ENCODE measurements around the gene CNKSR3.

CNKSR3 gene

GRCh38 chr6:154478701-154479060 lies 31.8 kb downstream of the CNKSR3 start:
- no peak for DNase-seq (ENCODE audit: low read depth)

GRCh38 chr6:154478021-154478700 lies 32.3 kb downstream of the CNKSR3 start:
- no peak for DNase-seq (ENCODE audit: low read depth)

DNA sequence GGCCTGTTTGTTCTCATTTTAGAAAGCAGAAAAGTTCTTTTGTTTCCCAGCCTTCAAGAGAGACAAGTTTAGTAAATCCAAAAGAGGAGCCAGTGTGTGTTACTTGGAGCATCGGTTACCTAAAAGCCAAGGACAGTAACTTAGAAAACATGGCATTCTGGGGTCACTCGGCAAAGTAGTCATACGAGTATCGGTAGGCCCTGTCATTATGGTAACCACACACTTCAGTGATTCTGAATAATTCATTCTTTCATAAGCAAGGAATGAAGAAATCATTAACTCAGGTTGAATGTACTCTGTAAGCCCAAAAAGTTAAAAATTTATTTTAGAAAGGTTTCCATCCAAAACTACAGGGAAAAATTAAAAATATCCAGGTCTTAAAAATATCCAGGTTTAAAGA lies 34.0 kb downstream of the CNKSR3 start:
- no peak for DNase-seq (ENCODE audit: low read depth)

- no peak for DNase-seq (ENCODE audit: low read depth)
Measured at GRCh38 chr6:154474648-154475428, 35.6 kb downstream of the CNKSR3 start.

- DNase-seq (ENCODE audit: low read depth), result no peak
Measured at GRCh38 chr6:154473324-154473723, 37.2 kb downstream of the CNKSR3 start.

DNA sequence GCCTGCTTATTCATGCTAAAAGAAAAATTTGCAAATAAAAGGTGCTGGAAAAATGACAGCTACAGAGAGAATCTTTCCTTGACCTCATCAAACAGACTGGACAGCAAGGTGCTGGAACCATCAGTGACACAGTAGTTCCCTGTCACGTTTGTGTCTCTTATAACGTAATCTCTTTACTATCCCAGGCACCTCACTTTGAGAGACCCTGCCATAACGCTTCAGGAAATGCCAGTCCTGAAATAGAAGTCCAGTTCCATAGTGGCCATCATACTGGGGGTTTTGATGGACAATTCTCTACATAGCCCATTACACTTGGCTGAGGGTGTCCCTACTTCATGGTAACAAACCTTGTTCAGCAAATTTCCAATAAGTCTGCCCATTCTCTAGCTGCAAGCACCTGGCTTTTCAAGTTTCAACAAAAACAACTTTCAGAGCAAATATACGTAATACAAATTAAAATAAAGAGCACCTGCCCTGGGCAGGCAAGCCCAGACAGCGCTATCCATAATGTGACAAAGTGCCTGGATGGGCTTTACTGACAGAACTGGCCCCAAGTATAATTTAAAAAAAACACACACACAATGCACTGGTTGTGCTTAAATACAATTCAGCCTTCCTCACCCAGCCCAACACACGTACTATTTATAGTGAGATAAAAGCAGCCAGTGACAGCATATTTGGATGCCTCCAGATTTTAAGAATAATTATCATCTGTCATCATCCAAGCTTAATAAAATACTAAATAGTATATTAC lies 38.7 kb downstream of the CNKSR3 start:
- DNase-seq (ENCODE audit: low read depth), result no peak

DNA sequence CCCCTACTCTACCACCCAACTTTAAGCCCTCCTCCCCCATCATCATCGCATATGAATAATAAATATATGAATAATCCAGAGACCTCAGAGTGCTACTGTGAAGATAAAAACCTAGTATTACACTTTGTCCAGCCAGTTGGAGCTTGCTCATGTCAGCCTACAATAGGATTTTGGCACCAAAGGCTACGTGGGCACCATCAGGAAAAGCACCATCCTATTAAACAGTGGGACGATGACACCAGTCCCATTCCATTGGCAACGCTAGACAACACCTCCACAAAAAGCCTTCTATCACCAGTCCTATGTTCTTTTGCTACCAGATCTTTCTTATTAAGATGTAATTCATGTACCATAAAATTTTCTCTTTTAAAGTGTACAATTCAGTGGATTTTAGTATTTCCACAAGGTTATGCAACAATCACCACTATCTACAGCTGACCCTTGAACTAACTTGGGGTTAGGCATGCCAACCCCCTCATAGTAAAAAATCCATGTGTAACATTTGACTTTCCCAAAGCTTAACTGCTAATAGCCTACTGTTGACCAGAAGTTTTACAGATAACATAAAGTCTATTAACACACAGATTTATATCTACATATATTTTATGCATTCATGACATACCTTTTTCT lies 41.1 kb downstream of the CNKSR3 start:
- DNase-seq (ENCODE audit: low read depth), result no peak

DNA sequence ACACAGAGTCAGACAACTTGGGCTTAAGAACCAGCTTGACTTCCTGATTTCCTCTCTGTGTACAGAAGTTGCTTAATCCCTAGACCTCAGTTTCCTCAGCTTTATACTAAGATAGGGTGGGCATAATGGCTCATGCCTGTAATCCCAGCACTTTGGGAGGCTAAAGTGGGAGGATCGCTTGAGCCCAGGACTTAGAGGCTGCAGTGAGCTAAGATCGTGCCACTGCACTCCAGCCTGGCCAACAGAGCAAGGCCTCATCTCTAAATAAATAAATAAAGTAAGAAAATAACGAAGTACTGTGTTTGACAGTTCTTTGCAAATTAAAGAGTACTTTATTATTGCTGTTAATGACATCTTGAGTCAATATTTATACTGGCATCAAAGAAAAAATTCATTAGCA lies 41.7 kb downstream of the CNKSR3 start:
- DNase-seq (ENCODE audit: low read depth), result no peak

DNA sequence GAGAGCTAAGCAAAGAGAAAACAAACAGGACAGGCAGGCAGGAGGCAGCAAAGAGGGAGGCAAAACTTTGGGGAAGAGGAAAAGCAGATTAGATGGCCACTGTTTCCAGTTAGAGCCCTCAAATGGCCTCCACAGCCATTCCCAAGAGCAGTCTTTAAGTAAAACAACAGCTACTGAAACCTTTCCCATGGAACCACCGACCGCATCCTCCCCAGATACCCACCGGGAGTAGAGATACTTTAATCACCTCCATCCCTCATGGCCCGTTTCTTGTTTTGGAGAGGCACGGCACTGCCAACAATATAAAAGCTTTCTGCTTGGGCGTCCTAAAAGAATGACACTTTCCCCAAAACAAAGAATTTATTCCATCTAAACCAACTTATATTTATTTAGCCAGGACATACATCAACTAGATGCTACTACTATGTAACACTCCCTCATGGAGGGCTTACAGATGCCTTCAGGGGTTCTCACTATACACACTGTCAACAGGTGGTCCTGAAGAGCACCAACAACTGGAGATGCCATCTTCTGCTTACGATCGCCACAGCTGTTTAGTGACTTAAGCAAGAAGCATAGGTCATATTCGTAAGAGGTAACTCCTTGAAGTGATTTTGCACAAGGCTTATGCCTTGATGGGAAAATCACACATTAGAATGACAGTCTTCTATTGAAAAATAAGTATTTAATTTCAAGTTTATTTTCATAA lies 43.4 kb downstream of the CNKSR3 start:
- DNase-seq (ENCODE audit: low read depth), result no peak

DNA sequence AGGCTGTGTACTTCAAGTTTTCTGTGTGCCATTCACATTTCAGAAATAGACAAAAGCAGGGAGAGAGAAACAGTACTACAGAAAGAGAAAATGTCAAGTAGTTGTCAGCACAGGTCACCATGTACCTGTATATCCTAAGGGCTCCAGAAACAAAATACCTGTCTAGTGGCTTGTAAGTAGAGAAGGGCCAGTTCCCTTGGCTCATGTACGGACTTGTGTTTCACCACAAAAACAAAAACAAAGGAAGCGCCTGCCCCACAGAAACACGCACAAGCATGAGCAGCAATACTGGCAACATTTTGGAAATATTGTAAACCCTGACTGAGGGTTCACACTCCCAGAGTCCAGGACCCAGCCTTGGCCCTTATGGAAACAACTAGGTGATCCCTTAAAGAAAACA lies 44.3 kb downstream of the CNKSR3 start:
- DNase-seq (ENCODE audit: low read depth), result no peak

DNA sequence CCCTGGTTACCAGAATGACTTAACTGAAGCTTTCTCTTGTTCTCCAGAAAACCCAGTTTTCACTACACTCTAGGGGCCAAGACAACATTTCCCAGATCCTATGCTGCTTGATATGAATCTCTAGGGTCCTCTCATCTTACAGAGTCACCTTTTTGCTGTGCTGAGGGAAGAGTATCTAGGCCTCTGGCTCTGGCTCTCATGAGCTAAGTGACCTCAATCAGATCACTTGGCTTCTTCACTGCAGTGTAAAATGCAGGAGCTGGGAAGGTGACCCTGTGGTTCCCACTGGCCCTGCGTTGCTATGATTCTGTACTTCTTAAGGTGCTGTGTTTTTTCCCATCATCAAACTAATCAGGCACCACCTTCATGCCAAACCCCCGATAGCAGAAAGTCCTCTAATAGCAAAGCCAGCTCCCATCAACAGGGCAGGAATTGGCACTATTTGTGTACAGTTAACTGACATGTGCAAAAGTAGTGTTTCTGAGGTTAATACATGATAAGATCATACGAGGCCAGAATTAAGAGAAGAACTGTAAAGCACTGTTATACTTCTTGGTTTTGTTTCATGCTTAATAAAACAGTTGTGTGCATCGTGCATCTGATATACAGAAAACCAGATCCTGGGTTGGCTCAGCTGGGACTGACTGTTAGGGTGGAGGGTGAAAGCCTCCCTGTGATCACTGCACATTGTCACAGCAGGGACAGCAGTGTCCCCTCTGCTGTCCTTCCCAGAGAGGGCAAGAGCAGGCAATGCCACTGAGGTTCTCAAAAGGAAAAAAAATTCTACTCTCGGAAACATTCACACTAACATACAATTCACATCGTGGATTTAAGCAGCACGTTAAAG lies 46.7 kb downstream of the CNKSR3 start:
- no peak for DNase-seq (ENCODE audit: low read depth)

DNA sequence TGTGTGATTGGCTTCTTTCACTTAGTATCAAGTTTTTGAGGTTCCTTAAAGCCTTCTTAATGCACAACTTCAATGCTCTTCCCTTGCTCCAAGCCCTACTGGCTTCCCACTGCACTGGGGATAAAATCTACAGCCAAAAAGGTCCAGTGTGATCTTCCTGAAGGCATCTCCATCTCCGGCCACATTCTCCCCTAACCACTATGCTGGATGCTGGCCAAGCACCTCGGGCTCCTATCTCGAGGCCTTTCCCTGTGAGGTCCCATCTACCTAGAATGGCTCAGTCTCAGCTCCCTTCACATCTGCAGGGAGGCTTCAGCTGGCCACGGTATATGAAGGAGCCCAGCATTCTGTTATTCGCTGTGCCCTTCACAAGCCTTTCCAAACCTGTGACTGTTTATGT lies 48.1 kb downstream of the CNKSR3 start:
- DNase-seq (ENCODE audit: low read depth), result no peak

- DNase-seq (ENCODE audit: low read depth), result no peak
Measured at GRCh38 chr6:154461348-154461747, 49.1 kb downstream of the CNKSR3 start.

DNA sequence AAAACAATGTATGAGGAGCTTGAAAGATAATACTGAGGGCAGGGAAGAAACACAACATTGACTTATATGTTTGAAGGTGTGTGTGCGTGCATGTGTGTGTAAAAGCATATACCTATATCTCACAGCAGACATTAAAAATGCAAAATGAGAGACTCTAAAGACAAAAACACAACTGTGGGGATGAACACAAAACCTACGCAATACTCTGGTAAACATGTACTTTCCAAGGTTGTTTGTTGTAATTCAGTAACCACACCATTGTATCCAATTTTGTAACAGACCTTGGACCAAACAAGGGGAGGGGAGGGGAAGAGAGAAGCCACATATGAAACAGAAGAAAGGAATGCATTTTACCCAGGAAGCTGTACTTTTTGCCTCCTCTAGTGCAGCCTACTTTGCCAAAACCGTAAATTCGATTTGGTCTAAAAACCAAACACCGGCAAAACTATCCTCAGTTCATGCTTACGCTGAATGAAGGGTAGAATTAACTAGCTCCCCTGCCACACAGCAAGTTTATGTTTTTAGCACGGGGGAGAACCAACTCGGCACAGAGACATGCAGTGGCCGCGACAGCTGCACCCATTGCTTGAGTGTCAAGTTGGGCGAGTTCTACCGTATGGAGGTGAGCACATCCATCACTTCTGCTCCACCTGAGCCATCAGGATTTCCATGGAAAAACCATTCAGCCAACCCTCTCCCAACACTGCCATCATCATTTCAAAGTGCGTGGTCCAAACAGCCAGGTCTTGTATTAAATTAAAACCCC lies 50.0 kb downstream of the CNKSR3 start:
- DNase-seq (ENCODE audit: low read depth), result no peak

- DNase-seq (ENCODE audit: low read depth), result no peak
Measured at GRCh38 chr6:154459513-154459912, 51.0 kb downstream of the CNKSR3 start.

- DNase-seq (ENCODE audit: low read depth), result no peak
Measured at GRCh38 chr6:154458565-154459470, 51.7 kb downstream of the CNKSR3 start.

- DNase-seq (ENCODE audit: low read depth), result no peak
Measured at GRCh38 chr6:154457881-154458284, 52.6 kb downstream of the CNKSR3 start.

DNA sequence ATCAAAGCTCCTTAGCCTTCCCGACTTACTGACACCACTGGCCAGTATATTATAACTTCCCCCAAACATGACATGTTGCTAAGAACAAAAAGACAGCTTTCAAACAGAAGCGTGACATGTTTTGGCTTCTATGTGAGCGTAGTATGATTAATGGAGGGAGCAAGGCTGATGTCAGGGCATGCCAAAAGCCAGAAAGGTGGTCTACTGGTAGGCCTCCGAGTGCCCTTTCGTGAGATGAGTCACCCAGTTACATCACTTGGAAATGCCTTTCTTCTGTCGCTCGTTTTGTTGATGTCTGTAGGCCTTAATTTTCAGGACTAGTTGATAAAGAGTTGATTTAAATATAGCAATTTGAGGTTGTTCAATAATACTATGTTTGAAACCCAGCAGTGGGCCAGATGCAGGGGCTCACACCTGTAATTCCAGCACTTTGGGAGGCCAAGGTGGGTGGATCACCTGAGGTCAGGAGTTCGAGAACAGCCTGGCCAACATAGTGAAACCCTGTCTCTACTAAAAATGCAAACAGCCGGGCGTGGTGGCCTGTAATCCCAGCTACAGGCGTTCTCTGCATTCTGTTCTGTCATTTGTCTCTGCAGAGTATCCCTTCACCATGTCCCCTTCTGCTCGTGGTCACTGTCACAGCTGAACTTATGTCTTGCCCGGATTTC lies 53.3 kb downstream of the CNKSR3 start:
- DNase-seq (ENCODE audit: low read depth), result no peak

- DNase-seq (ENCODE audit: low read depth), result no peak
Measured at GRCh38 chr6:154453329-154453728, 57.2 kb downstream of the CNKSR3 start.

Measured in stimulated activated CD8-positive, alpha-beta memory T cell treated with anti-CD3 and anti-CD28 coated beads, Interleukin-15, amount 100 ng/mL, for 1 hour (primary cell).